ENCODE results near the gene HSD17B13.
"Not testable (repeated sequence)": the region's sequence is repeated elsewhere in the genome, so short reads cannot be mapped to it uniquely, and the experiment has no call there.

HSD17B13 gene

DNA sequence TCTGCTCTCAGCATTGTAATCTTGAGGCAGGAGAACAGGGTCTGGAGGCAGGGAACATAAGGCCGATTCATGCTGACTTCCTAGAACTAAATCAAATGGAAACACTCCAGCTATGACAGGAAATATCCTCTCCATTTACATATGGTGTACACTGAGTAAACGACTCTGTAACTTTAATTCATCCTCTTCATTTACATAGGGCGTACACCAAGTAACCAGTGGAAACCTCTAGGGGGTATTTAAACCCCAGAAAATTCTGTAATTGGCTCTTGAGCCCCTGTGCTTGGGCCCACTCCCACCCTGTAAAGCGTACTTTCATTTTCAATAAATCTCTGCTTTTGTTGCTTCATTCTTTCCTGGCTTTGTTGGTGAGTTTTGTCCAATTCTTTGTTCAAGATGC, 7.7 kb downstream of the HSD17B13 start:
- not testable (repeated sequence) for DNase-seq

DNA sequence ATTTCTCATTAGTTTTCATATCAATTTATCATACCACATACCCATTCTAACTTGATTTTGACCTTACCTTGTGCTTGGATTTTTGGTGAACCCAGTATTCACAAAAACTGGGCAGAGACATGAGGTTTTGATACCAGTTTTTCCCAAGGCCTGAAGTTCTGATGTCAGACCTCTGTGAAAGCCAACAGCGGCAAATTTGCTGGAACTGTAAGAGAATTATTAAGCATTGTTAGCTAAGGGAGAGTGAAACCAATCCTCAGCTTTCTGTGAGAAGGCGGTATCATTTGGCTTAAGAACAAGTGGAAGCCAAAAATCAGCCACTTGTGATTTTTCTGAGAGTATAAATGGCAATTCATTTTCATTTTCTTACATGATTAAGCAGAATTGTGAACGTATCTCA, 8.9 kb downstream of the HSD17B13 start:
- DNase-seq: no peak

DNA sequence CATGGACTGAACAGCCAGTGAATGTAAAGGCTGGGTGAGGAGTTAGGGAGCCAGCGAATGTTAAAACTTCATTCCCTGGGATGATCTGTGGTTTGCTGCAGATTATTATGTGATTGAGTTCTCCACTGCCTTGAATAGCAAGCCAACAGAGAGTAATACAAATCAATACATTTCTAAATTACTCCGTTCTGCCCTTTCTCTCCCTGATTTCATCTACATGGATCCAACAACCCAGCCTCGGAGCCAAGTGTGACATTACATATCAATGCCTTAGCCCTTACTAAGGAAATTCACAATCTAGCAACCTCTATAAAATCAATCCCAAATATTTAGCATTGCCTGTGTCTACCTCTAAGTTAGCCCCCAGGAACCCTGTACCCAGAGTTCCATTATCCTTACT, 11.0 kb downstream of the HSD17B13 start:
- no peak for DNase-seq

DNA sequence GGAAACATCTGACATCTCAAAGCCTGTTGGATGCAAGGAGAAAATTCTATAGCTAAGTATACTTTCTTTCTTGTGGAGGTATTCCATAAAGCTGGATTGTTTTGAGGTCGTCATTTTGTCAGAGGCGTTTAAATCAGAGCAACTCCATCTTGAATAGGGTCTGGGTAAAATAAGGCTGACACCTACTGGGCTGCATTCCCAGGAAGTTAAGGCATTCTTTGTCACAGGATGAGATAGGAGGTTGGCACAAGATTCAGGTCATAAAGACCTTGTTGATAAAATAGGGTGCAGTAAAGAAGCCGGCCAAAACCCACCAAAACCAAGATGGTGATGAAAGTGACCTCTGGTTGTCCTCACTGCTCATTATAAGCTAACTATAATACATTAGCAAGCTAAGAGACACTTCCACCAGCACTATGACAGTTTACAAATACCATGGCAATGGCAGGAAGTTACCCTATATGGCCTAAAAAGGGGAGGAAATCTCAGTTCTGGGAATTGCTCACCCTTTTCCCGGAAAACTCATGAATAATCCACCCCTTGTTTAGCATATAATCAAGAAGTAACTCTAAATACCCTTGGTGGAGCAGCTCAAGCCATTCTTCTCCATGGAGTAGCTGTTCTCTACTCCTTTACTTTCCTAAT, 11.9 kb downstream of the HSD17B13 start:
- DNase-seq: no peak

DNA sequence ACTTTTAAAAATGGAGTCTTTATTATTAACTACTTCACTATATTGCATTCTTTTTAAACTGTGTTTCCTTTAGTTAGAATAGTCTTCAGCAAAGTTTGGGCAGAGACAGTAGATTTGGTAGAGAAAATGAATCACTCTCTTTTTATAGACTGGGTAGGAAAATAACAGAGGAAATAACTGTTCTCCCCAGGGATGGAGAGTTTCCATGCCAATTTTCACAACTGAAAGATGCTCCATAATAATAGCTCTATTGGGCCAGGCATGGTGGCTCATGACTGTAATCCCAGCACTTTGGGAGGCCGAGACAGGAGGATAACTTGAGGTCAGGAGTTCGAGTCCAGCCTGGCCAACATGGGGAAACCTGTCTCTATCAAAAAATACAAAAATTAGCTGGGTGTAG, 13.1 kb downstream of the HSD17B13 start:
- DNase-seq: no peak

DNA sequence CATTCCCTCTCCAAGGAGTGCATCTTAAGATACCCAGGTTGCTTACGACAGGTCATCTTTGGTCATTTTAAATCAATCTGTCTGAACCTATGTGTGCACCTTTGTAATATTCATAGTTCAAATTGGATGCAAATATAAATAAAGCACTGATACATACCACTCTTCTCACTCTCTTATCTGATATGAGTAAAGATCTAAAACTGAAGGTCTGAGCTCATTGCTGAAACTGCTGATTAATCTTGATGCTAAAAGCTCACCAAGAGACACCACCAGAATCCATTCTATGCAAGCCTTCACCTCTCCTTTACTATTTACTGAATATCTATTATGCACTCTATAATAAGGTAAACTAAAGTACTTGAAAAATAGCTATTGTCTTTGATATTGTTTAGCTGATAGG, 16.6 kb downstream of the HSD17B13 start:
- DNase-seq: no peak

DNA sequence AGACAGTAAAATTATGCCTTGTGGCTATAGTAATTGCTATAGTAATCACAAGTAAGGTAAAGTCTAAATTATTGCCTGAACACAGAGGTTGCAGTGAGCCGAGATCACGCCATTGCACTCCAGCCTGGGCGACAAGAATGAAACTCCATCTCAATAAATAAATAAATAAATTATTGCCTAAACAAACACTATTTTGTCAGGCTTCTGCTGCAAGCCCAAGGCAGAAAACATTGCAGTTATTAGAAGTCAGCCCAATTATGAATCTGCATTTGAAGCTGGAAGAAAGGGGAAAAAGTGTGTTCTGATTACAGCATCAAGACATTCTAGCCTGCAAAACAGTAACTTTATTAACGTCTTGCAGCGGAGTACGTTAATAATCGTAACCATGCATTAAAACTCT, 17.1 kb downstream of the HSD17B13 start:
- no peak for DNase-seq

DNA sequence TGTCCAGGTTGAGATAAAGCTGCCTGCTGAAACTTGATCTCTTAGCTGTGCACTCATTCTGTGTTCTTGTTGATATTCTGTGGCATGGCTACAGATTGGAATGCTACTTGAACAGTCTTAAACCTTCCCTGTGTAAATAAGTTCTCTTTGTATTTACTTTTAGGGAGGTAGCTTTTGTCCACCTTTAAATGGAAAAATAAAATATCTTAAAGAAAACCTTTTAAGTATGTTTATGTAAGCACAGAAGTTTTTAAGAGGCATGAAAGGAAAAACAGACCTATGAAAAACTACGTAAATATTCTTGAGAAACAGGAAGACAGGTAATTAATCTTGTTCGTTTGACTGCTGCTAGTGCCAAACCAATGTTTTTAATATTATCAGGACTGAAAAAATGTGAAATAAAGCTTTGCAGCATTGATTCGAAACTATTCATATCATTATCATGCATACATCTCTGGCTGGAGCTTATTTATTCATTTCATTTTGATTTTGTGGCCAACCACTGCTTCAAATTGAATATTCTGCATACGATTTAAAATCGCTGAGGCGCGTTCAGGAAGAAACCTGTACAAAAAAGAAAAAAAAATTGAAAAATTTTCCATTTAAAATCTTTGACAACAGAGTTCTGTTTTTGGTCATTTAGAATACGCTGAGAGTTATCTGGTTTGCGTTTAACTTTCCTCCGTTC, 17.8 kb downstream of the HSD17B13 start:
- no peak for DNase-seq

DNA sequence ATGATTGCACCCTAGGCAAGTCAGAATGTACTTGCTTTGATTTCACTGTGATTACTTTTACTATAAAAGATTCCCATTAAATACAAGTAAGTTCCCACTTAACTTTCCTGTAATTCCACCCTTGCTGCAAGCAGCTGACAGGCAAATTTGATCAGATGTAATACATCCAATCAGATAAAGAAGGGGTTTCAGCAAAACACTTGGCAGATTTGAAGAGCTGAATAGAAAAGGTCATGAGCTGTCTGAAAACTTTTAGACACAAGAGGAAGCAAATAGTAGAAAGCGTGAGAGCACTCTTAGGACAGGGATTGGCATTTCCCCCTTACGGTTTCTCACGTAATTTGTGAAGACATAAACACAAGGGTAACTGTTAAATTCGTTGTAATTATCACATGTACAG, 22.8 kb downstream of the HSD17B13 start:
- no peak for DNase-seq

DNA sequence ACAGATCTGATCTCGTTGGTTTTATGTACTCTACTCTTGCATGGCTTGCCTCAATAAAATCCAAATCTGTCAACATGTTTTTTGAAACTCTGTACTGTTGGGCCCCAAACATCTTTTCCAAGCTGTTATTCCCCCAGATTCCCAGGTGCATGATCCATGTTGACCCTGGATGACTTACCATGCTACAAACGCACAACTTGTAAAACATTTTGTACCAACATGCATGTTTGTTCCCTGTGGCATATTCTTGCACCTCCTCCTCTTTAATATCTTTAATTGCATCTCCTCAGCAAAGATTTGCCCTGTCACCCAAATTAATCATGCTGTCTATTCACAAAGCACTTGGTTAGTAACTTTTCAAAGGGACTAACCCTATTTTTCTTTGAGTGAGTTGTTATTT, 24.3 kb downstream of the HSD17B13 start:
- DNase-seq: no peak

DNA sequence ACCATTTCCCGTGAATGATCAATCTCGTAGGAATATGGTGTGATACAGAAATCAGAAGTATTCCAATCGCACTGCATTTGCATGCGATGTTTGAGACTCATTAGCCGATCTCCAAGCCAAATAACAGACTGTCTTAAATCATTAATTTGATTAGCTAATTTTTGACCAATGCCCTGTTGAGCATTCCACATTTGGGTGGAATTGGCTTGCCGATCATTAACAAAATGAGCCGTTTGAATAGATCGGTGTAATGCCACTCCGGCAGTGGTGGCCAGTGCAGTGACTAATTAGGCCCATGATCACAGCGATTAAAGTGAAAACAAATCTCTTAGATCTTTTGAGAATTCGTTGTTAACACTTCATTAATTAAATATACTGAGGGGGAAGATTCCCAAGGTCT, 27.8 kb downstream of the HSD17B13 start:
- not testable (repeated sequence) for DNase-seq

DNA sequence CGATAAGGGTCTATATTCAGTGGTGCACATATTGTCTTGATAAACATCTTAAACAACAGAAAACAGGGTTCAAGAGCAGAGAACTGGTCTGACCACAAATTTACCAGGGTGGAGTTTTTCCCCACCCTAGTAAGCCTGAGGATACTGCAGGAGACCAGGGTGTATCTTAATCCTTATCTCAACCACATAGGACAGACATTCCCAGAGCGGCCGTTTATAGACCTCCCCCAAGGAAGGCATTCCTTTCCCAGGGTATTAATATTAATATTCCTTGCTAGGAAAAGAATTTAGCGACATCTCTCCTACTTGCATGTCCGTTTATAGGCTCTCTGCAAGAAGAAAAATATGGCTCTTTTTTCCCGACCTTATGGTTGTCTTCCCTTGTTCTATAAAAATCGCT, 28.8 kb downstream of the HSD17B13 start:
- DNase-seq: not testable (repeated sequence)

DNA sequence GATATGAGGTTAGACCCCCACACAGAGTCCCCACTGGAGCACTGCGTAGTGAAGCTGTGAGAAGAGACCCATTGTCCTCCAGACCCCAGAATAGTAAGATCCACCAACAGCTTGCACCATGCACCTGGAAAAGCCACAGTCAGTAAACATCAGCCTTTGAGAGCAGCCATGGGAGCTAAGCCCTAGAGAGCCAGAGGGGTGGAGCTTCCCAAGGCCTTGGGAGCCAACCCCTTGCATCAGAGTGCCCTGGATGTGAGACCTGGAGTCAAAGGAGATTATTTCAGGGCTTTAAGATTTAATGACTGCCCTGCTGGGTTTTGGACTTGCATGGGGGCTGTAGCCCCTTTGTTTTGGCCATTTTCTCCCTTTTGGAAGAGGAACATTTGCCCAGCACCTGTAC, 35.7 kb downstream of the HSD17B13 start:
- DNase-seq: no peak

DNA sequence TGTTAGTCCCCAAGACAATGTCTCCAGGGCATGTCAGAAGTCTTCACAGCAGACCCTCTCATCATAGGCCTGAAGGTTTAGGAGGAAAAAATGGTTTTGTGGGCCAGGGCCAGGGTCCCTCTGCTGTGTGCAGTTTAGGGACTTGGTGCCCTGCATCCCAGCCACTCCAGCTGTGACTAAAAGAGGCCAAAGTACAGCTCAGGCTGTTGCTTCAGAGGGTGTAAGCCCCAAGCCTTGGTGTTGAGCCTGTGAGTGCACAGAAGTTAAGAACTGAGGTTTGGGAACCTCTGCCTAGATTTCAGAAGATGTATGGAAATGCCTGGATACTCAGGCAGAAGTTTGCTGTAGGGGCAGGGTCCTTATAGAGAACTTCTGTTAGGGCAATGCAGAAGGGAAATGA, 38.4 kb downstream of the HSD17B13 start:
- DNase-seq: not testable (repeated sequence)

DNA sequence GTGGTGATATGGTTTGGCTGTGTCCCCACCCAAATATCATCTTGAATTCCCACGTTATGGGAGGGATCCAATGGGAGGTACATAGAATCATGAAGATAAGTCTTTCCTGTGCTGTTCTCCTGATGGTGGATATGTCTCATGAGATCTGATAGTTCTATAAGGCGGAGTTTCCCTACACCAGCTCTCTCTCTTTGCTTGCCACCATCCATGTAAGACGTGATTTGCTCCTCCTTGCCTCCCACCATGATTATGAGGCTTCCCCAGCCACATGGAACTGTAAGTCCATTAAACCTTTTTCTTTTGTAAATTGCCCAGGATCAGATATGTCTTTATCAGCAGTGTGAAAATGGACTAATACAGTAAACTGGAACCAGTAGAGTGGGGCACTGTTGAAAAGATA, 39.5 kb downstream of the HSD17B13 start:
- DNase-seq: no peak

DNA sequence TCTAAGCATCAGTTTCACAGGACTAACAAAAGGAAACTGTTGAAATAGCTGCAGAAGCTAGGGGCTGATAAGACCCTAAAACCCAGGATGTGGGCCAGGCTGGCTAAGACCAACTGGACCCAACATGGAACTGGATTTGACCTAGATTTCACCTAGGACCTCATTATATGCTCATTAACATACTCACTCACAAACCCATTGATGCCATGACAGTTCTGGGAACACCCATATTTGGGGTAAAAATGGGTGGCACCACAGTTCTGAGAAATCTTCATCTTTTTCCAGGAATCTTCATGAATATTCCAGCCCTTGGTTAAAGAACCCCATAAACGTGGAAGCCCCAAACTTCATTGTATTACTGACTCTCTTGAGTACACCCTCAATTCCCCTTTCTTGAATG, 41.1 kb downstream of the HSD17B13 start:
- no peak for DNase-seq

DNA sequence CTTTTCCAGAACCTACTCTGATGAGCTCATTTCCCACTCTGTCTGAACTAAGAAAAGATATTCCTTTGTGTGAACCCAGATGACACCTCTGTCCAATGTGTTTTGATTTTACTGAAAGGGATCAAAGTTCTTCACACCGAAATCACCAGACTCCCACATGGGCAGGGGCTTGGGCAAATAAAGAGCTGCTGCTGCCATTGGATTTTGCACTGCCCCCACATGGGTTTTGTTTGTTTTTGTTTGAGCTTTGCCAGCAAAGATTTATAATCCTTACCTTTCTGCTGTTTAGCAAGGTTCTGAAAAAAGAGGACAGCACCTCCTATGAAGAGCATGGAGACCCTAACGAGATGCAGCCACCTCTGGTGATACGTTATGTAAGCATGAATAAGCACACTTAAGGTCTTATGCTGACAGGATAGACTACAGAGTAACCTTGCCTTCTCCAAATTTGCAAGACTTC, 44.3 kb downstream of the HSD17B13 start:
- DNase-seq: no peak

DNA sequence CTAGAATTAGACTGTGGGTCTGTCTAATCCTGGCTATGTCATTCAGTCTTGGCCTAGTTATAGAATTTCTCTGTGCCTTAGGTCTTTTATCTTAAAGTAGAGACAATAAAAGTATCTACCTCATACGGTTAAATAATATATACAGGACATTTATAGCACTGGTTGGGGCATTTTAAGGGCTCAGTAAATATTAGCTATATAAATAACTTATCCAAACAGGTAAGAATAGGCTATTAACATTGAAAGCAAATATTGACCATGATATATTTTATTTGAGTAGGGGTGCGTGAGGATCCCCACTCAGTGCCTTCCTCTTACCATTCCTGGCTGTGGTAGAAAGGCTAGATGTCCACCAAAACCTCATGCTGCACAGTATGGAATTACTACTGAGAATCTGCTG, 47.4 kb downstream of the HSD17B13 start:
- no peak for DNase-seq

DNA sequence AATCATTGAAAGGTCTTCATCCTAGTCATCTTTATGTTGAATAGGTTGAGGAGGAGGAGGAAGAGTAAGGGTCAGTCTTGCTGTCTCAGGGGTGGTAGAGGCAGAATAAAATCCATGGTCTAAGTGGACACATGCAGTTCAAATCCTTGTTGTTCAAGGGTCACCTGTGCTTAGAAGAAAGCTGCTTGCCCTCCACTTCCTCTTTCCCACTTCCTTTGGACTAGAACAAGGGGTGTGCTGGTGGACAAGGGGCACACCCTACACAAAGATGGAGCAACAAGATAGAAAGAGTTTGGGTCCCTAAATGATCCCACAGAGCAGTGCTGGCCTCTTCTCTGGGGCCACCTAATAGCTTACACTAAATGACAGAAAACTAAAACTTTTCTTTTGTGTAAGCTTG, 47.9 kb downstream of the HSD17B13 start:
- no peak for DNase-seq

DNA sequence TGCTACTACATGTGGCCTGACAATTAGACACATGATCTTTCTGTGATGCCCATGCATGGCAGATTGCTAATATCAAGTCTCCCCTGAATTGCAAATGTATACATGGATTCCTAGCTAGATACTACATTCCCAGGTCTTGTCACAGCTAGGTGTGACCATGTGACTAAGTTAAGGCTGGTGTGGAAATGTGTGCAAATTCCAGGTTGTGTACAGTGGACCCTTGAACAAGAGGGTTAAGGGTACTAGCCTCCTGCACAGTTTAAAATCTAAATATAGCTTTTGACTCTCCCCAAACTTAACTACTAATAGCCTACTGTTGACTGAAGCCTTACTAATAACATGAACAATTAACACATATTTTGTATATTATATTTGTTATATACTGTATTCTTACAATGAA, 48.4 kb downstream of the HSD17B13 start:
- no peak for DNase-seq

DNA sequence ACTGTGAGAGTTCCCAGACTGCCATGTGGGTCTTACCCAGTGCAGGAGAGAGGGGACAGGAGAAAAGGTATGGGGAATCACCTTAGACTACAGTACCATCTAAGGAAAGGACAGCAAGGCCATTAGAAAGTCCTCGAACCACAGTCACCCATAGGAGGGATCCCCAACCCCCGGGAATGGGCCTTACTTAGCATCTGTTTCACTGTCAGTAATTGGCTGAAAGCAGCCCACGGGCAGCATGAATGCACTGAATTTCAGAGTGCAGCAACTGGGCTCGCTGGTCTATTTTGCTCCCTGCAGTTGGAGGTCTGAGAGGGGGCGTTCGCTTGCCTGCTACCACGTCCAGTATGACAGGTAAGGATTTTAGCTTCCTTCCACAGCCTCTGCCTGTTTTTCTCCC, 51.9 kb downstream of the HSD17B13 start:
- DNase-seq: no peak

DNA sequence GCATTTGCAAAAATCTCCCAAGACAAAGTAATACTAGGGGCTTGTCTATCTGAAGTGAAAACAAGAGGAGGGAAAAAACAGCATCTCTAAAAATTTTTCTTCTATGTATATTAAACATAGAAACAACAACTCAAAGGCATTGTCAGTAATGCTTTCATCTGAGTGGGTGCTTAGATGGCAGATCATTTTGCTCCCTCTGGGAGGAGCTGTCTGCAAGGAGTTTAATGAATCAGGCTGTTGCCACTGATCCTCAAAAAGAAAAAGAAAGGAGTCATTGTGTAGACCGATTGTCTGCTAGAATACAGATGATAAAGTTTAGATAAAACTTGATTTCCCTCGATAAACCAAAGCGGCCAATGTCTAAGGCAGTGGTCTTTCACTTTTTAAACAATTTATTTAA, 52.5 kb downstream of the HSD17B13 start:
- DNase-seq: no peak

DNA sequence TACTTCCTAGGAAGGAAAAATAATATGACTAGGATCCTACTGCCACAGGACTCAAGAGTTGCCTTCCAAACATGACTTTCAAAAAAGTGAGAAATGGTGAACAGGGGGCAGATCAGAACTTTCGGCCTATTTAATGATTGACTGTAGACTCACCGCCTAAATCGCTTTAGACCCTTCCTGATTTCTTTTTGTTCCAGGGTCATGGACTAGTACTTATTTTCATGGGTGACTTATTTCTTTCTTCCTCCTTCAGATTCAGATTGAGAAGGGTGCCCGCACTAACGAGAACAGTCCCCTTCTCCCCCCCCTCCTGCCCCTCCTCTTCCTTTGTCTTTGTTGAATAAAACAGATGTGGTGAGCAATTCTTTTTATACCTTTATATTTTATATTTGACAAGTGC, 54.3 kb downstream of the HSD17B13 start:
- no peak for DNase-seq

DNA sequence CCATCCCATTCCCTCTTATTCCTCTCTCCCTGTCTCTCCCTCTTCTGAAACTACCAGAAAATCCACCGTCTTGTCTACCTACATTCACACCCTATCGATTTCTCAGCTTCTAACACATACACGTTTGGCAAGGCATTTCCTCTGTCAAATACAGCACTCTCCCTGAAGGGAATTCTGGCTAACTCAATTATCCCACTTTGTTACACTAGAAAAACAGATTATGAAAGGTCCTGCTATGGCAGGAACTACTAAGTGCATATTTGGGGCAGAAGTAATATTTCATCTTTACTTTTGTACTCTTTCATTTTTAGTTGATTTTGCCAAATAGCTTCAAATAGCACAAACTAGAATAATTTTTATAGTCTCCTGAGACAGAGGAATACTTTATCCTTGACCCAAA, 55.7 kb downstream of the HSD17B13 start:
- no peak for DNase-seq

DNA sequence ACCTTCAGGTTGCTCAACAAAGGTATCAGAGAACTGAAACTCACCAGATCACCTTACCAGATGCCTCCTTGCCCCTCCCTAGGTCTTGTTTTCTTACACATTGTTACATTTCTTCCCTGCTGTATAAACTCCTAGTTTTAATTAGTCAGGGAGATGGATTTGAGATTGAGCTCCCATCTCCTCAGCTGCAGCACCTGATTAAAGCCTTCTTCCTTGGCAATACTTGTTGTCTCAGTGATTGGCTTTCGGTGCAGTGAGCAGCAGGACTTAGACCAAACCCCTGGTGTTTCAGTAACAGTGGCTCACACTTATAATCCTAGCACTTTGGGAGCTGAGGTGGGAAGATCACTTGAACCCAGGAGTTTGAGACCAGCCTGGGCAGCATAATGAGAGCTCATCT, 59.8 kb downstream of the HSD17B13 start:
- no peak for DNase-seq
